GM12878 (cell line): Measurements from ENCODE around the gene ASRGL1. TPM values are rescaled to one million over a fixed set of nuclear protein-coding genes. Genes with fewer than 3 reads are reported as not detected.

Experiments
- ATAC-seq: fragments of 200-7000 bp; cut with Tn5 transposase; 3 replicates; pipeline ENCODE4 v1.9.1; 2020; ENCODE audit warnings: mild to moderate bottlenecking, moderate library complexity
- BruUV-seq: library from RNA; stranded (reverse); fragments of 400-500 nt; replicated peaks from 2 replicates; lab custom pipeline; 2021; lab: Mats Ljungman, UMichigan
- CTCF ChIA-PET: fragments of 300-600 bp; sonication (Branson Sonifier 250); formaldehyde crosslinking; extraction: SDS; loops from one replicate; lab custom pipeline; 2021; ENCODE audit warnings: inconsistent platforms; lab: Yijun Ruan, JAX
- POLR2A ChIA-PET: fragments of 350-600 bp; formaldehyde crosslinking; extraction: SDS; loops from one replicate; lab custom pipeline; 2021; ENCODE audit warnings: inconsistent platforms; lab: Charles Lee
- RAD21 ChIA-PET: fragments of 300-600 bp; sonication (Branson Sonifier 250); formaldehyde crosslinking; loops from one replicate; lab custom pipeline; 2023; ENCODE audit warnings: antibody characterized with exemption; ENCODE audit not compliant: unreplicated experiment; lab: Charles Lee
- SMC1A ChIA-PET: fragments of 300-600 bp; sonication (Branson Sonifier 250); formaldehyde crosslinking; loops from one replicate; lab custom pipeline; 2023; ENCODE audit not compliant: unreplicated experiment, uncharacterized antibody; lab: Charles Lee
- DNase-seq: peaks from one replicate; pipeline ENCODE4 v3.0.0-alpha.2; 2011; ENCODE audit warnings: low read depth, low spot score
- FAIRE-seq: peaks from 3 replicates; lab custom pipeline; 2011; peaks lifted over from hg19 to GRCh38; lab: Jason Lieb, UNC
- H2AFZ ChIP-seq: 2 replicates; pipeline ENCODE4 v1.6.0; 2011; ENCODE audit warnings: low read depth, low read length, control low read depth; ENCODE audit not compliant: control insufficient read depth
- H3K27ac ChIP-seq: 2 replicates; pipeline ENCODE4 v1.5.1; 2011; ENCODE audit warnings: control low read depth; ENCODE audit not compliant: control insufficient read depth, insufficient read depth
- H3K27me3 ChIP-seq, 2 experiments: replicated peaks in 1 of 2; 2 replicates each; pipeline versions ENCODE4 v1.6.0 to v1.6.1; 2011; ENCODE audit warnings: low read length in 1 of 2; ENCODE audit not compliant: control insufficient read depth in 2 of 2, insufficient read depth in 2 of 2
- H3K36me3 ChIP-seq, 2 experiments: 2 replicates each; pipeline ENCODE4 v1.5.1; 2011; ENCODE audit warnings: low read length in 1 of 2; ENCODE audit not compliant: control insufficient read depth in 2 of 2, insufficient read depth in 2 of 2
- H3K4me1 ChIP-seq: 2 replicates; pipeline ENCODE4 v1.6.1; 2011; ENCODE audit warnings: mild to moderate bottlenecking, low read length, moderate library complexity, mixed read lengths; ENCODE audit not compliant: control insufficient read depth, insufficient read depth
- H3K4me2 ChIP-seq: 2 replicates; pipeline ENCODE4 v1.6.0; 2011; ENCODE audit warnings: control low read depth; ENCODE audit not compliant: control insufficient read depth, insufficient read depth
- H3K4me3 ChIP-seq: fragments of 200-600 bp; sonication (generic); 2 replicates; pipeline ENCODE4 v1.5.1; 2016
- H3K79me2 ChIP-seq: 2 replicates; pipeline ENCODE4 v1.6.0; 2011; ENCODE audit warnings: low read length; ENCODE audit not compliant: control insufficient read depth, insufficient read depth
- H3K9ac ChIP-seq: 2 replicates; pipeline ENCODE4 v1.8.0; 2011; ENCODE audit warnings: low read length, control low read depth, mixed read lengths; ENCODE audit not compliant: control insufficient read depth, insufficient read depth
- H3K9me3 ChIP-seq: replicated peaks from 3 replicates; pipeline ENCODE4 v1.5.1; 2011; ENCODE audit warnings: mild to moderate bottlenecking, low read length; ENCODE audit not compliant: control insufficient read depth, insufficient read depth
- H4K20me1 ChIP-seq: 2 replicates; pipeline ENCODE4 v1.6.0; 2011; ENCODE audit not compliant: control insufficient read depth, insufficient read depth
- FOS ChIP-seq: IDR thresholded peaks from 3 replicates; pipeline ENCODE4 v1.6.1; 2011; ENCODE audit warnings: borderline replicate concordance; ENCODE audit not compliant: insufficient read length; ENCODE audit errors: extremely low read depth
- HDGF ChIP-seq: fragments of 450-650 bp; IDR thresholded peaks from 2 replicates; pipeline ENCODE4 v1.6.1; 2016; ENCODE audit warnings: antibody characterized with exemption
- JUND ChIP-seq: IDR thresholded peaks from 2 replicates; pipeline ENCODE4 v1.6.1; 2012; ENCODE audit warnings: low read depth, mild to moderate bottlenecking, low read length, improper control_type of control experiment, moderate library complexity
- RAD21 ChIP-seq: IDR thresholded peaks from 2 replicates; pipeline ENCODE4 v1.6.1; 2011; ENCODE audit warnings: mild to moderate bottlenecking, low read depth, low read length, moderate library complexity; ENCODE audit not compliant: insufficient read depth
- SIN3A ChIP-seq: IDR thresholded peaks from 2 replicates; pipeline ENCODE4 v1.6.1; 2012; ENCODE audit warnings: low read depth, low read length, improper control_type of control experiment
- SUPT20H ChIP-seq: IDR thresholded peaks from 2 replicates; pipeline ENCODE4 v1.6.1; 2011; ENCODE audit warnings: low read depth, mild to moderate bottlenecking, low read length, moderate library complexity, borderline replicate concordance; ENCODE audit not compliant: control insufficient read depth
- WRNIP1 ChIP-seq: IDR thresholded peaks from 2 replicates; pipeline ENCODE4 v1.6.1; 2011; ENCODE audit warnings: low read depth, low read length, improper control_type of control experiment, borderline replicate concordance
- ZNF384 ChIP-seq: IDR thresholded peaks from 2 replicates; pipeline ENCODE4 v1.6.1; 2012; ENCODE audit warnings: low read depth, mild to moderate bottlenecking, low read length, improper control_type of control experiment, borderline replicate concordance
- ZZZ3 ChIP-seq: IDR thresholded peaks from 2 replicates; pipeline ENCODE4 v1.6.1; 2011; ENCODE audit warnings: low read depth; ENCODE audit not compliant: control insufficient read depth, insufficient read length
- WGBS: methylation state at CpG from one replicate; pipeline ENCODE4 v1.1.6; 2016; ENCODE audit warnings: low lambda C conversion rate; ENCODE audit not compliant: insufficient replicate concordance, insufficient coverage; ENCODE audit errors: missing lambda C conversion rate; 5-methylcytosine and 5-hydroxymethylcytosine counted together
- in situ Hi-C: fragments of 300-500 bp; cut with MboI; formaldehyde crosslinking; loops from 9 replicates; pipeline ENCODE4 v1.14.3; 2018; ENCODE audit warnings: mixed read lengths
- intact Hi-C: fragments of 100-400 bp; cut with micrococcal nuclease; formaldehyde crosslinking; loops from one replicate; pipeline ENCODE4 v1.14.2; 2022; ENCODE audit not compliant: unreplicated experiment
- polyA plus RNA-seq, 11 experiments: library from polyadenylated mRNA; depleted of rRNA in 4 of 11; unstranded in 6 of 11; stranded (reverse) in 5 of 11; fragments of >200 nt; fragmentation: Nextera tagmentation in 4 of 11; fragmentation: Illumina TruSeq in 1 of 11; extraction: Ambion mirVana in 4 of 11; extraction: Trizol in 1 of 11; gene quantifications; 1 replicate in 1 of 11; 2 replicates in 10 of 11; pipeline versions ENCODE4 v1.2.1 to v1.2.3, GENCODE V29; 2011 to 2016; ENCODE audit warnings: inconsistent platforms in 2 of 11, missing spikeins in 2 of 11, low read depth in 1 of 11
- total RNA-seq, 4 experiments: library from RNA; depleted of rRNA in 3 of 4; stranded (reverse); fragments of >200 nt in 3 of 4; fragmentation: Illumina TruSeq in 1 of 4; extraction: Trizol in 1 of 4; gene quantifications; 2 replicates each; pipeline versions ENCODE4 v1.2.1 to v1.2.3, GENCODE V29; 2013 to 2021
- TF ChIP-seq, protein P1 (sequence below): IDR thresholded peaks from 2 replicates; pipeline ENCODE4 v1.6.1; 2012; ENCODE audit warnings: low read depth, low read length, improper control_type of control experiment
- TF ChIP-seq, protein P2 (sequence below): IDR thresholded peaks from 2 replicates; pipeline ENCODE4 v1.6.1; 2011; ENCODE audit warnings: borderline replicate concordance, low read depth, mild to moderate bottlenecking, moderate library complexity, mixed read lengths, low read length; ENCODE audit not compliant: insufficient read depth; ENCODE audit errors: extremely low read length

Gene ASRGL1
- total and polyA plus RNA-seq, 10 of the 15 experiments (the other 5 are each of a cell fraction or from before 2014, with no cell fraction given), result 0.97 to 24.5 (median 4.8) TPM

DNA sequence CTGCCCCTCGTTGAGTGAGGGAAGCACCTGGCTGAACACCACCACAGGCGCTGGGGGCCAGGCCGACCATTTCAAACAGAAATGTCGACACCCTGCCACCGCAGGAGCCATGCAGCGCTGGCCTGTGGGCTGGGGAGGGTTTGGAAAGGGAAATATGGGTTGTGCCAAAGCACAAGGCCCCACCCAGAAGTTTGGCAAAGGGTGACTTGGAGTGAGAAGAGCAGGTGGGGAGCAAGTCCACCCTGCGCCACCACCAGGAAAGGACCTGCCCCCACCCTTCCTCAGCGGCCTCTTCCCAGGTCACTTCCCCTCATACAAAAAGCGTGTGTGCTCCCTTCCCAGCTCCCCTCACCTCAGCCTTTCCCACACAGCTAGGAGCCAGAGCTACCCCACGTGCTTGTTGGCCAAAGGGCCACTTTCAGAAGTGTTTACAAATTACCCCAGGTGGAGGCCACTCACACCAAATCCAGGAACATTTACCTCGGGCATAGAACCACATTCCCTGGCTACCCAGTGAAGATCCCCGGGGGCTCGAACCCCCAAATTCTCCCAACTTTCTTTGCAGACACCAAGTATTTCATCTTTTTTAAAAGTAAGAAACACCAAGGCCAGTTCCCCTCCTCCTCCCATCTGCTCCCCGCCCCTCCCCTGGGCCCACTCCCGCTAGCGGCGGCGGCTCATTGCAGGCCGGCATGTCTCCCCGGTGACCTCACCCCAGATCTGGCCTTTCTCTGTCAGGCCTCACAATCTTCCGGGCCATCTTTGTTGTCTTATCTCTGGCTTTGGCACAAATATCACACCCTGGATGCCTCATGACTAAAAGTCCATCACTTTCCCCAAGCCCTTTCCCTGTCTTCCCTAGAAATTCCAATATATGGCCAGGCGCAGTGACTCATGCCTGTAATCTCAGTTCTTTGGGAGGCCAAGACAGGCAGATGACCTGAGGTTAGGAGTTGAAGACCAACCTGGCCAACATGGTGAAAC is 61.1 kb downstream of the ASRGL1 start:
- no peaks in the 10 kb centered on the region for H3K9me3 ChIP-seq
- ATAC-seq, result no peak
- no peaks in the 10 kb centered on the region for H4K20me1 ChIP-seq
- BruUV-seq, result no TSS peak
- H3K4me1 ChIP-seq, result no peaks in the 10 kb centered on the region
- H3K27ac ChIP-seq, result no peak overlapping the region
- intact Hi-C loops (loop anchor here (10.0 kb wide), 1 partner anchor 466 kb away; no protein-coding TSS in a partner anchor), in situ Hi-C loops (loop anchor here (5.0 kb wide), 1 partner anchor 294 kb away; no protein-coding TSS in a partner anchor)
- H3K4me2 ChIP-seq, result no peak overlapping the region
- ChIA-PET POLR2A (interaction anchor here (0.6 kb wide), 1 partner anchor 28 kb away, joined by 4 read pairs; no protein-coding TSS in a partner anchor), CTCF (interaction anchor here (0.8 to 2.2 kb wide), 3 partner anchors 26 to 176 kb away, joined by 3 to 6 read pairs (median 4); partner anchors contain the start of gene EEF1G), RAD21 (interaction anchor here (0.6 kb wide), 1 partner anchor 87 kb away, joined by 4 read pairs; no protein-coding TSS in a partner anchor), SMC1A (no interaction called here)
- no peak overlapping the region for H3K9ac ChIP-seq
- no peaks in the 10 kb centered on the region for H3K36me3 ChIP-seq
- no peak for TF ChIP-seq RAD21
- no peak for DNase-seq
- no peak overlapping the region for H2AFZ ChIP-seq
- WGBS, result 44% methylated on average over 19 of the region's 22 CpGs
- no peaks in the 10 kb centered on the region for H3K27me3 ChIP-seq
- no peak for FAIRE-seq
- H3K4me3 ChIP-seq, result no peak overlapping the region
- no peaks in the 10 kb centered on the region for H3K79me2 ChIP-seq

DNA sequence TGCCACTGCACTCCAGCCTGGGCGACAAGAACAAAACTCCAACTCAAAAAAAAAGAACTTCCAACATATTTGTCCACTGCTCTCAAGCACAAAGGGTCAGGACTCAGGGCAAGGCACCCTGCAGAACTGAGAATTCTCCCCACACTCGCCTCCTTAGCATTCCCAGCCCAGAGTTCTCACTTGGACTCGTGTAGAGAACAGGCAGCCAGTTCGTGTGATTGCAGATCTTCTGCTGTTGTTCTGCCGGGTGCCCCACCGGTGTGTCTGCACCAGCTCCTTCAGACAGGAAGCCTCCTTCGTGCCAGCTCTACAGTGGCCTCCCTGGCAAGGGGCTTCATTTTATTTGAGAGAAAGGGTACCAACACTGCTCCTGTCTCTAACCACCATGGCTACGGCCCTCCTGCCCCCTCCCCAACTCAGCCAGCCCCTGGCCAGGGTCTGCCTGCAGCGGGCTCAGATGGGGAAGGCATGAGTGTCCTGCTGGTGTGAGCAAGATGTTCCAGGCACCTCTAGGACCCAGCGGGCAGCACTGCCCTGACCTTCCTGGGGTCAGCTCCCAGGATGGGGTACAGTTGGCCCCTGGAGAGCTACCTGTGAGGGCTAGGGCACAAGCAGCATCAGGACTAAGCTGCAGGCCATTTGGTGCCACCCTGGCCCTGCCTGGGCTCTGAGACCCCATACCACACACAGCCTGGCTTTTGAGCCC is 62.1 kb downstream of the ASRGL1 start:
- Histone ChIP-seq H3K4me3 (no peak overlapping the region), H3K27me3 (no peaks in the 10 kb centered on the region), H3K4me2 (no peak overlapping the region), H3K9ac (no peak overlapping the region), H2AFZ (no peak overlapping the region), H3K27ac (no peak overlapping the region), H3K4me1 (no peaks in the 10 kb centered on the region), H3K9me3 (no peaks in the 10 kb centered on the region), H3K79me2 (no peaks in the 10 kb centered on the region), H3K36me3 (no peaks in the 10 kb centered on the region), H4K20me1 (no peaks in the 10 kb centered on the region)
- intact Hi-C loops, result loop anchor here (10.0 kb wide), 1 partner anchor 465 kb away; no protein-coding TSS in a partner anchor
- ATAC-seq, result no peak
- no TSS peak for BruUV-seq
- no peak for DNase-seq
- ChIA-PET POLR2A (no interaction called here), CTCF (interaction anchor here (0.8 to 2.2 kb wide), 3 partner anchors 25 to 175 kb away, joined by 3 to 6 read pairs (median 4); partner anchors contain the start of gene EEF1G), SMC1A (no interaction called here), RAD21 (no interaction called here)
- no peak for FAIRE-seq
- in situ Hi-C loops, result loop anchor here (5.0 kb wide), 1 partner anchor 293 kb away; no protein-coding TSS in a partner anchor
- 33% methylated on average over 10 of the region's 10 CpGs for WGBS
- TF ChIP-seq ZNF384 (no peak), ZZZ3 (no peak), SIN3A (no peak), HDGF (no peak), SUPT20H (no peak), FOS (no peak), WRNIP1 (no peak), JUND (no peak)
- TF ChIP-seq, protein P1, sequence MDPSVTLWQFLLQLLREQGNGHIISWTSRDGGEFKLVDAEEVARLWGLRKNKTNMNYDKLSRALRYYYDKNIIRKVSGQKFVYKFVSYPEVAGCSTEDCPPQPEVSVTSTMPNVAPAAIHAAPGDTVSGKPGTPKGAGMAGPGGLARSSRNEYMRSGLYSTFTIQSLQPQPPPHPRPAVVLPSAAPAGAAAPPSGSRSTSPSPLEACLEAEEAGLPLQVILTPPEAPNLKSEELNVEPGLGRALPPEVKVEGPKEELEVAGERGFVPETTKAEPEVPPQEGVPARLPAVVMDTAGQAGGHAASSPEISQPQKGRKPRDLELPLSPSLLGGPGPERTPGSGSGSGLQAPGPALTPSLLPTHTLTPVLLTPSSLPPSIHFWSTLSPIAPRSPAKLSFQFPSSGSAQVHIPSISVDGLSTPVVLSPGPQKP, result no peak
- TF ChIP-seq, protein P2, sequence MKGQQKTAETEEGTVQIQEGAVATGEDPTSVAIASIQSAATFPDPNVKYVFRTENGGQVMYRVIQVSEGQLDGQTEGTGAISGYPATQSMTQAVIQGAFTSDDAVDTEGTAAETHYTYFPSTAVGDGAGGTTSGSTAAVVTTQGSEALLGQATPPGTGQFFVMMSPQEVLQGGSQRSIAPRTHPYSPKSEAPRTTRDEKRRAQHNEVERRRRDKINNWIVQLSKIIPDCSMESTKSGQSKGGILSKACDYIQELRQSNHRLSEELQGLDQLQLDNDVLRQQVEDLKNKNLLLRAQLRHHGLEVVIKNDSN, result no peak
